Measurements from ENCODE around the gene CREG1. TPM values are rescaled to one million over a fixed set of nuclear protein-coding genes. Genes with fewer than 3 reads are reported as not detected.

CREG1 gene
- total RNA-seq, 2 experiments from 2014 or later = 9.7 to 10.0 TPM

- CTCF ChIA-PET = interaction anchor here (0.6 to 9.9 kb wide), 10 partner anchors 11 to 262 kb away, joined by 3 to 94 read pairs (median 3); partner anchors contain the start of gene CD247
- no peak overlapping the region for H3K4me3 Mint-ChIP-seq
- H3K27ac Mint-ChIP-seq = no peak overlapping the region
These were observed 23.6 kb downstream of the CREG1 start for GRCh38 chr1:167529829-167530474.

GRCh38 chr1:167528057-167528728, 25.4 kb downstream of the CREG1 start:
- no peak overlapping the region for H3K4me3 Mint-ChIP-seq
- ChIA-PET CTCF (interaction anchor here (0.7 to 9.9 kb wide), 5 partner anchors 13 to 127 kb away, joined by 3 to 94 read pairs (median 5); no protein-coding TSS in a partner anchor), POLR2A (interaction anchor here (0.7 to 2.7 kb wide), 4 partner anchors 10 to 77 kb away, joined by 3 to 14 read pairs (median 4); partner anchors contain the start of gene CD247)
- intact Hi-C loops (cut with micrococcal nuclease) = no loop called here
- no peaks in the 10 kb centered on the region for H3K9me3 Mint-ChIP-seq
- no peak for ATAC-seq
- DNase-seq = no peak
- H3K27ac Mint-ChIP-seq = no peak overlapping the region
- no peak for TF ChIP-seq CTCF (IDR thresholded peaks at IDR 0.05)
- peaks cover 2% of the 10 kb centered on the region for H3K4me1 Mint-ChIP-seq (ENCODE audit: low read depth)
- H3K27me3 Mint-ChIP-seq = no peaks in the 10 kb centered on the region
- H3K36me3 Mint-ChIP-seq (ENCODE audit: low read depth) = no peaks in the 10 kb centered on the region

More at GRCh38 chr1:167529829-167530474, 23.6 kb downstream of the CREG1 start:
- intact Hi-C loops (cut with micrococcal nuclease) = loop anchor here (5.0 kb wide), 1 partner anchor 263 kb away; no protein-coding TSS in a partner anchor
- ATAC-seq (no peak), DNase-seq (no peak)
- peaks cover 2% of the 10 kb centered on the region for H3K4me1 Mint-ChIP-seq (ENCODE audit: low read depth)
- H3K36me3 Mint-ChIP-seq (ENCODE audit: low read depth) = no peaks in the 10 kb centered on the region
- no peak for TF ChIP-seq CTCF (IDR thresholded peaks at IDR 0.05)
- POLR2A ChIA-PET = interaction anchor here (1.3 to 2.4 kb wide), 3 partner anchors 12 to 92 kb away, joined by 3 to 8 read pairs (median 4); partner anchors contain the start of gene CD247
- no peaks in the 10 kb centered on the region for H3K27me3 Mint-ChIP-seq
- no peaks in the 10 kb centered on the region for H3K9me3 Mint-ChIP-seq

- intact Hi-C loops (cut with micrococcal nuclease) = no loop called here
- Mint-ChIP-seq H3K27ac (no peak overlapping the region), H3K36me3 (ENCODE audit: low read depth) (no peaks in the 10 kb centered on the region), H3K9me3 (no peaks in the 10 kb centered on the region), H3K4me1 (ENCODE audit: low read depth) (peaks cover 2% of the 10 kb centered on the region), H3K4me3 (no peak overlapping the region), H3K27me3 (no peaks in the 10 kb centered on the region)
- ATAC-seq = no peak
- no peak for TF ChIP-seq CTCF (IDR thresholded peaks at IDR 0.05)
- no peak for DNase-seq
- POLR2A ChIA-PET = interaction anchor here (1.2 to 2.7 kb wide), 4 partner anchors 9 to 75 kb away, joined by 3 to 14 read pairs (median 4); partner anchors contain the start of gene CD247
- CTCF ChIA-PET = interaction anchor here (0.6 to 9.9 kb wide), 7 partner anchors 7 to 287 kb away, joined by 3 to 94 read pairs (median 3); no protein-coding TSS in a partner anchor
These were observed 26.7 kb downstream of the CREG1 start for GRCh38 chr1:167526667-167527383.

- POLR2A ChIA-PET = interaction anchor here (0.7 kb wide), 1 partner anchor 10 kb away, joined by 5 read pairs; no protein-coding TSS in a partner anchor
- Mint-ChIP-seq H3K4me3 (no peak overlapping the region), H3K9me3 (no peaks in the 10 kb centered on the region), H3K27me3 (no peaks in the 10 kb centered on the region), H3K27ac (no peak overlapping the region), H3K36me3 (ENCODE audit: low read depth) (no peaks in the 10 kb centered on the region), H3K4me1 (ENCODE audit: low read depth) (peaks cover 8% of the 10 kb centered on the region)
- intact Hi-C loops (cut with micrococcal nuclease) = no loop called here
- CTCF ChIA-PET = interaction anchor here (0.6 to 2.6 kb wide), 5 partner anchors 9 to 257 kb away, joined by 3 to 18 read pairs (median 4); no protein-coding TSS in a partner anchor
- no peak for DNase-seq
- TF ChIP-seq CTCF (IDR thresholded peaks at IDR 0.05) = no peak
- ATAC-seq = no peak
These were observed 28.9 kb downstream of the CREG1 start for GRCh38 chr1:167524651-167525050.
